Panc1 (cell line): ENCODE data around the gene NEK2. TPM values are rescaled to one million over a fixed set of nuclear protein-coding genes. Genes with fewer than 3 reads are reported as not detected.
"Not testable (repeated sequence)": the region's sequence is repeated elsewhere in the genome, so short reads cannot be mapped to it uniquely, and the experiment has no call there.

ENCODE experiments used
- ATAC-seq: fragments of 200-7000 bp; cut with Tn5 transposase; 2 replicates; pipeline ENCODE4 v1.9.1; 2020; ENCODE audit warnings: mild to moderate bottlenecking, moderate library complexity
- BruUV-seq: library from RNA; stranded (reverse); fragments of 400-500 nt; replicated peaks from 2 replicates; lab custom pipeline; 2021; lab: Mats Ljungman, UMichigan
- CTCF ChIA-PET: fragments of 300-600 bp; sonication (Branson Sonifier 250); formaldehyde crosslinking; loops from one replicate; lab custom pipeline; 2022; ENCODE audit warnings: antibody characterized with exemption; lab: Charles Lee
- POLR2A ChIA-PET: fragments of 300-600 bp; sonication (Branson Sonifier 250); formaldehyde crosslinking; loops from one replicate; lab custom pipeline; 2022; ENCODE audit warnings: antibody characterized with exemption; lab: Charles Lee
- DNase-seq: peaks from one replicate; pipeline ENCODE4 v3.0.0-alpha.2; 2010; ENCODE audit warnings: low read depth, low spot score
- H3K27ac ChIP-seq: 2 replicates; pipeline ENCODE4 v1.5.1; 2011; ENCODE audit warnings: mild to moderate bottlenecking, low read length, inconsistent platforms
- H3K27me3 ChIP-seq: fragments of 200-500 bp; sonication (Bioruptor generic); 2 replicates; pipeline ENCODE4 v1.6.0; 2014; ENCODE audit warnings: low read length, inconsistent platforms; ENCODE audit not compliant: control insufficient read depth, insufficient read depth
- H3K36me3 ChIP-seq: fragments of 200-500 bp; sonication (Bioruptor generic); 2 replicates; pipeline ENCODE4 v1.5.1; 2014; ENCODE audit warnings: inconsistent platforms, mild to moderate bottlenecking, low read length, moderate library complexity; ENCODE audit not compliant: control insufficient read depth, insufficient read depth
- H3K4me1 ChIP-seq: 2 replicates; pipeline ENCODE4 v1.5.1; 2011; ENCODE audit warnings: inconsistent platforms, mild to moderate bottlenecking, low read length, moderate library complexity; ENCODE audit not compliant: control insufficient read depth, insufficient read depth
- H3K4me3 ChIP-seq, 2 experiments: 2 replicates each; pipeline ENCODE4 v1.5.1; 2011 to 2012; ENCODE audit warnings: low read depth in 2 of 2, low read length in 2 of 2, mild to moderate bottlenecking in 2 of 2, inconsistent platforms in 1 of 2, moderate library complexity in 1 of 2
- H3K9me3 ChIP-seq: fragments of 200-500 bp; sonication (Bioruptor generic); 2 replicates; pipeline ENCODE4 v1.5.1; 2014; ENCODE audit warnings: low read depth, mild to moderate bottlenecking, inconsistent platforms, low read length, moderate library complexity; ENCODE audit not compliant: control insufficient read depth, insufficient read depth
- CTCF ChIP-seq: fragments of 450-650 bp; IDR thresholded peaks from 2 replicates; pipeline ENCODE4 v1.5.1; 2017; ENCODE audit warnings: mild to moderate bottlenecking
- POLR2AphosphoS5 ChIP-seq: IDR thresholded peaks from 2 replicates; pipeline ENCODE4 v1.6.1; 2012; ENCODE audit warnings: mild to moderate bottlenecking, low read depth, low read length, moderate library complexity
- REST ChIP-seq, 2 experiments: IDR thresholded peaks; 2 replicates each; pipeline ENCODE4 v1.6.1; 2011 to 2012; ENCODE audit warnings: low read depth in 2 of 2, control low read depth in 1 of 2, low read length in 1 of 2, mild to moderate bottlenecking in 1 of 2, moderate library complexity in 1 of 2; ENCODE audit not compliant: insufficient read depth in 1 of 2
- SIN3A ChIP-seq: IDR thresholded peaks from 2 replicates; pipeline ENCODE4 v1.6.1; 2012; ENCODE audit warnings: low read depth, mild to moderate bottlenecking, low read length, moderate library complexity, borderline replicate concordance; ENCODE audit not compliant: insufficient read depth
- TCF7L2 ChIP-seq: IDR thresholded peaks from 2 replicates; pipeline ENCODE4 v1.6.1; 2011; ENCODE audit warnings: mild to moderate bottlenecking, low read depth, low read length, inconsistent platforms
- in situ Hi-C: cut with HindIII; loops from 2 replicates; pipeline ENCODE4 v1.10.0; 2016; ENCODE audit warnings: low sequenced_read_pairs, low pct_unique_long_range_greater_than_20kb
- intact Hi-C: fragments of 100-400 bp; cut with micrococcal nuclease; formaldehyde crosslinking; loops from one replicate; pipeline ENCODE4 v1.10.0; 2022; ENCODE audit not compliant: unreplicated experiment
- total RNA-seq: library from RNA; stranded (reverse); gene quantifications from one replicate; pipeline ENCODE4 v1.2.1, GENCODE V29; 2021; ENCODE audit not compliant: unreplicated experiment

The NEK2 gene
- total RNA-seq, 1 experiment from 2014 or later = 34.4 TPM

GRCh38 chr1:211695135-211695816, 19.9 kb upstream of the NEK2 start:
- TF ChIP-seq TCF7L2 = no peak
- no peak for TF ChIP-seq POLR2AphosphoS5
- no peak for TF ChIP-seq SIN3A
- TF ChIP-seq REST (IDR thresholded peaks at IDR 0.05; ENCODE audit: insufficient read depth in 1 of 2, low read depth in 2 of 2, low read length in 1 of 2) = no peak
- TF ChIP-seq CTCF = no peak
- Histone ChIP-seq H3K36me3 (no peaks in the 10 kb centered on the region), H3K27ac (no peak overlapping the region), H3K4me1 (0 out of 2 replicates have a peak, but pooled peaks cover 8% of the 10 kb centered on the region), H3K4me3 (no peak overlapping the region), H3K9me3 (no peaks in the 10 kb centered on the region), H3K27me3 (no peaks in the 10 kb centered on the region)
- intact Hi-C loops (loop anchor here (5.0 kb wide), 1 partner anchor 132 kb away; no protein-coding TSS in a partner anchor), in situ Hi-C loops (no loop called here)
- no TSS peak for BruUV-seq
- POLR2A ChIA-PET = no interaction called here
- CTCF ChIA-PET = no interaction called here
- DNase-seq = no peak
- ATAC-seq = no peak

GRCh38 chr1:211693911-211694310, 18.5 kb upstream of the NEK2 start:
- BruUV-seq, ATAC-seq, in situ Hi-C loops, CTCF ChIA-PET, H3K4me1 ChIP-seq, DNase-seq, intact Hi-C loops, H3K27ac ChIP-seq, H3K36me3 ChIP-seq, POLR2A ChIA-PET, H3K4me3 ChIP-seq, H3K27me3 ChIP-seq, H3K9me3 ChIP-seq: not testable (repeated sequence)

GRCh38 chr1:211688421-211688820, 13.0 kb upstream of the NEK2 start:
- no TSS peak for BruUV-seq
- H3K27me3 ChIP-seq = no peaks in the 10 kb centered on the region
- TF ChIP-seq CTCF = no peak
- TF ChIP-seq POLR2AphosphoS5 = no peak
- no peak for TF ChIP-seq SIN3A
- TF ChIP-seq TCF7L2 = no peak
- no peak for TF ChIP-seq REST (IDR thresholded peaks at IDR 0.05; ENCODE audit: insufficient read depth in 1 of 2, low read depth in 2 of 2, low read length in 1 of 2)
- no peaks in the 10 kb centered on the region for H3K36me3 ChIP-seq
- ATAC-seq = no peak
- no peak overlapping the region for H3K27ac ChIP-seq
- in situ Hi-C loops (no loop called here), intact Hi-C loops (loop anchor here (10.0 kb wide), 2 partner anchors 346 to 766 kb away; partner anchors contain the start of genes DTL and INTS7)
- DNase-seq = no peak
- ChIA-PET POLR2A (no interaction called here), CTCF (interaction anchor here (0.6 kb wide), 1 partner anchor 10 kb away, joined by 8 read pairs; no protein-coding TSS in a partner anchor)
- no peaks in the 10 kb centered on the region for H3K4me1 ChIP-seq
- no peaks in the 10 kb centered on the region for H3K9me3 ChIP-seq
- no peak overlapping the region for H3K4me3 ChIP-seq
